ENCODE results near the gene BCL7A.

BCL7A gene

DNA sequence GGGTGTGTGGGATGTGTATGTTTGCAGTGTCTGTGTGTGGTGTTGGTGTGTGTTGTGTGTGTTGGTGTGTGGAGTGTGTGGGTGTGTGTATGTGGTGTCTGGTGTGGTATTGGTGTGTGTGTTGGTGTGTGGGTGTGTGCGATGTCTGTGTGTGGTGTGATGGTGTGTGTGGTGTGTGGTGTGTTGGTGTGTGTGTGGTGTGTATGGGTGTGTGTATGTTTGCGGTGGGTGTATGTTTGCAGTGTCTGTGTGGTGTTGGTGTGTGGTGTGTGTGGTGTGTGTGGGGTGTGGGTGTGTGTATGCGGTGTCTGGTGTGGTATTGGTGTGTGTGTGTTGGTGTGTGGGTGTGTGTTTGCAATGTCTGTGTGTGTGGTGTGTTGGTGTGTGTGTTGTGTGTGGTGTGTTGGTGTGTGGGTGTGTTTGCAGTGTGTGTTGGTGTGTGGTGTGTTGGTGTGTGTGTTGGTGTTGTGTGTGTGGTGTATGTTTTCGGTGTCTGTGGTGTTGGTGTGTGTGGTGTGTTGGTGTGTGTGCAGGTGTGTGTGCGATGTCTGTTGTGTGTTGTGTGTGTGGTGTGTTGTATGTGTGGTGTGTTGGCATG, 72.6 kb downstream of the BCL7A start:
- TF ChIP-seq SIN3A (IDR thresholded peaks at IDR 0.05; ENCODE audit: borderline replicate concordance, insufficient read depth, low read length) (no peak), POLR2AphosphoS5 (IDR thresholded peaks at IDR 0.05; ENCODE audit: low read depth, low read length) (no peak), TAF1 (IDR thresholded peaks at IDR 0.05; ENCODE audit: borderline replicate concordance, insufficient read depth, low read length) (no peak), FOXP2 (optimal IDR thresholded peaks at IDR 0.05; ENCODE audit: borderline replicate concordance, extremely low read depth, extremely low read length, insufficient read depth) (no peak)
- TF ChIP-seq, protein P1, sequence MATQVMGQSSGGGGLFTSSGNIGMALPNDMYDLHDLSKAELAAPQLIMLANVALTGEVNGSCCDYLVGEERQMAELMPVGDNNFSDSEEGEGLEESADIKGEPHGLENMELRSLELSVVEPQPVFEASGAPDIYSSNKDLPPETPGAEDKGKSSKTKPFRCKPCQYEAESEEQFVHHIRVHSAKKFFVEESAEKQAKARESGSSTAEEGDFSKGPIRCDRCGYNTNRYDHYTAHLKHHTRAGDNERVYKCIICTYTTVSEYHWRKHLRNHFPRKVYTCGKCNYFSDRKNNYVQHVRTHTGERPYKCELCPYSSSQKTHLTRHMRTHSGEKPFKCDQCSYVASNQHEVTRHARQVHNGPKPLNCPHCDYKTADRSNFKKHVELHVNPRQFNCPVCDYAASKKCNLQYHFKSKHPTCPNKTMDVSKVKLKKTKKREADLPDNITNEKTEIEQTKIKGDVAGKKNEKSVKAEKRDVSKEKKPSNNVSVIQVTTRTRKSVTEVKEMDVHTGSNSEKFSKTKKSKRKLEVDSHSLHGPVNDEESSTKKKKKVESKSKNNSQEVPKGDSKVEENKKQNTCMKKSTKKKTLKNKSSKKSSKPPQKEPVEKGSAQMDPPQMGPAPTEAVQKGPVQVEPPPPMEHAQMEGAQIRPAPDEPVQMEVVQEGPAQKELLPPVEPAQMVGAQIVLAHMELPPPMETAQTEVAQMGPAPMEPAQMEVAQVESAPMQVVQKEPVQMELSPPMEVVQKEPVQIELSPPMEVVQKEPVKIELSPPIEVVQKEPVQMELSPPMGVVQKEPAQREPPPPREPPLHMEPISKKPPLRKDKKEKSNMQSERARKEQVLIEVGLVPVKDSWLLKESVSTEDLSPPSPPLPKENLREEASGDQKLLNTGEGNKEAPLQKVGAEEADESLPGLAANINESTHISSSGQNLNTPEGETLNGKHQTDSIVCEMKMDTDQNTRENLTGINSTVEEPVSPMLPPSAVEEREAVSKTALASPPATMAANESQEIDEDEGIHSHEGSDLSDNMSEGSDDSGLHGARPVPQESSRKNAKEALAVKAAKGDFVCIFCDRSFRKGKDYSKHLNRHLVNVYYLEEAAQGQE (IDR thresholded peaks at IDR 0.05; ENCODE audit: insufficient read depth in 1 of 2, low read depth in 2 of 2, low read length in 2 of 2), result no peak

DNA sequence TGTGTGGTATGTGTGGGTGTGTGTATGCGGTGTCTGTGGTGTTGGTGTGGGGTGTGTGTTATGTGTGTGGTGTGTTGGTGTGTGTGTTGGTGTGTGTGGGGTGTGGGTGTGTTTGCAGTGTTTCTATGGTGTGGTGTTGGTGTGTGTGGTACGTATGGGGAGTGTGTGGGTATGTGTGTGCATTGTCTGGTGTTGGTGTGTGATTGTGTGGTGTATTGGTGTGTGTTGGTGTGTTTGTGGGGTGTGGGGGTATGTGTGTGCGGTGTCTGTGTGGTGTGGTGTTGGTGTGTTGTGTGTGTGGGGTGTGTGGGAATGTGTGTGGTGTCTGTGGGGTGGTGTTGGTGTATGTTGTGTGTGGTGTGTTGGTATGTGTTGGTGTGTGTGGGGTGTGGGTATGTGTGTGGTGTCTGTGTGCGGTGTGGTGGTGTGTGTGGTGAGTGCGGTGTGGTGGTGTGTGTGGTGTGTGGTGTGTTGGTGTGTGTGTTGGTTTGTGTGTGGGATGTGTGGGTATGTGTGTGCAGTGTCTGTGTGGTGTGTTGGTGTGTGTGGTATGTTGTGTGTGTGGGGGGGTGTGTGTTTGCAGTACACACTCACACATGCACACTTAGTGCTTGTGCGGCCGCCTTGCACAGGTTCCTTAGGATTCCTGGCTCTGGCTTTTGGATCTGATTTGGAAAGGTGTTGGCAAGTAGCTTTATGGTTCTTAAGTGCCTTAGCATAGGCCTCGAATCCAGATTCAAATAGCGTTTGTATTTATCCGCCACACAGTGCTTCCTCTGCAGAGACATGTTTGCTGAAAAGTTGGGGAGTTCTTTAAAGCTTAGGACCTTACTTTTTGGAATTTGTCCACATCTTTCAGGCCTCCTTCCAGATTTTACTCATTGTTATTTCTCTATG, 73.3 kb downstream of the BCL7A start:
- TF ChIP-seq TAF1 (IDR thresholded peaks at IDR 0.05; ENCODE audit: borderline replicate concordance, insufficient read depth, low read length) (no peak), POLR2AphosphoS5 (IDR thresholded peaks at IDR 0.05; ENCODE audit: low read depth, low read length) (no peak), SIN3A (IDR thresholded peaks at IDR 0.05; ENCODE audit: borderline replicate concordance, insufficient read depth, low read length) (no peak), FOXP2 (optimal IDR thresholded peaks at IDR 0.05; ENCODE audit: borderline replicate concordance, extremely low read depth, extremely low read length, insufficient read depth) (no peak)
- TF ChIP-seq, protein P1 (IDR thresholded peaks at IDR 0.05; ENCODE audit: insufficient read depth in 1 of 2, low read depth in 2 of 2, low read length in 2 of 2), result no peak

DNA sequence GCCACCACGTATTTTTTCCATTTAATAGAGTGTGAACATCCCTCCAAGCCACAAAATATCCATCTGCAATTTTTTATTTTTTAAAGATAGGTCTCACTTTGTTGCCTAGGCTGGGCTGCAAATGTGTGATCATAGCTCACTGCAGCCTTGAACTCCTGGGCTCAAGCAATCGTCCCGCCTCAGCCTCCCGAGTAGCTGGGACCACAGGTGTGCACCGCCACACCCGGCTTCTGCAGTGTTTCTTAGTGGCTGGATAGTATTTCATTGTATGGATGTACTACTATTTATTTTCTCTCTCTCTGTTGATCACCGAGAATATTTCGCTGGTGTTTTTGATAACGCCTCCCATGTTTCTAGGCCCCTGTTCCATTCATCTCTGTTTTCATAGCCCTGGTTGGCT, 74.3 kb downstream of the BCL7A start:
- TF ChIP-seq TAF1 (IDR thresholded peaks at IDR 0.05; ENCODE audit: borderline replicate concordance, insufficient read depth, low read length) (no peak), SIN3A (IDR thresholded peaks at IDR 0.05; ENCODE audit: borderline replicate concordance, insufficient read depth, low read length) (no peak), FOXP2 (optimal IDR thresholded peaks at IDR 0.05; ENCODE audit: borderline replicate concordance, extremely low read depth, extremely low read length, insufficient read depth) (no peak), POLR2AphosphoS5 (IDR thresholded peaks at IDR 0.05; ENCODE audit: low read depth, low read length) (no peak)
- TF ChIP-seq, protein P1 (IDR thresholded peaks at IDR 0.05; ENCODE audit: insufficient read depth in 1 of 2, low read depth in 2 of 2, low read length in 2 of 2), result no peak

DNA sequence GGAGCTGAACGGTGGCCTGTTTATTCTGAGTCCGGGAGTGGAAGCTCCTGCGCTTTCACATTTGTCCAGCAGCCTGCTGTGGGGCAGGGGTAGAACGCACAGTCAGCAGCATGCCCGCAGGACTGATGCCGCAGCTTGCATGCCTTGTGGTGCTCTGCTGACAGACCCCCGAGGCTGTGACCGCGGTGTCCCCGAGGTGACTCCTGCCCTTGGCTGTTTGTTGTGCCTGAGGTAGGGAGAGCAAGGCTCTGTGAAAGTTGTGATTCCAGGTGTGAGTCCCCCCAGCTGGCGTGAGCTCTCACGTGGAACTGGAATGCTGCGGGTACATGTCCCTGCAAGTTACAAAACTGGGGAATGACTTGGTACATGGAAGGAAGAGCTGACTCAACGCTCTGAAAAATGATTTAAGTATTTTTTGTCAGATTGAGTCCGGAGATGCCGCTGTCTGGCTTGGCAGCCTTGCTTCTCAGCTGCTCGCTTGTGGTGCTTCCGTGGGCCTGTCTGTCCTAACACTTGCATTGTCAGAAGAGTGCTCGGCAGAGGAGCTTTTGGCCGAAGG, 75.0 kb downstream of the BCL7A start:
- TF ChIP-seq FOXP2 (optimal IDR thresholded peaks at IDR 0.05; ENCODE audit: borderline replicate concordance, extremely low read depth, extremely low read length, insufficient read depth), result no peak
- no peak for TF ChIP-seq SIN3A (IDR thresholded peaks at IDR 0.05; ENCODE audit: borderline replicate concordance, insufficient read depth, low read length)
- TF ChIP-seq, protein P1 (IDR thresholded peaks at IDR 0.05; ENCODE audit: insufficient read depth in 1 of 2, low read depth in 2 of 2, low read length in 2 of 2), result no peak
- no peak for TF ChIP-seq POLR2AphosphoS5 (IDR thresholded peaks at IDR 0.05; ENCODE audit: low read depth, low read length)
- TF ChIP-seq TAF1 (IDR thresholded peaks at IDR 0.05; ENCODE audit: borderline replicate concordance, insufficient read depth, low read length), result no peak
